HG03460 (cell line): ENCODE results near the gene CTIF.
A peak's percentile ranks its signal among the peaks of the same experiment; 100 is the strongest.

Experiments used
- ATAC-seq: cut with Tn5 transposase; IDR thresholded peaks from one replicate; pipeline ENCODE4 v1.9.1; 2021; ENCODE audit not compliant: unreplicated experiment

Gene CTIF

GRCh38 chr18:48599391-48599790, 60.6 kb downstream of the CTIF start:
- ATAC-seq, result no peak

GRCh38 chr18:48600046-48600445, 61.2 kb downstream of the CTIF start:
- ATAC-seq, result no peak

- ATAC-seq, result no peak
These were observed 61.7 kb downstream of the CTIF start for GRCh38 chr18:48600456-48601090.

GRCh38 chr18:48601343-48601742, 62.5 kb downstream of the CTIF start:
- no peak for ATAC-seq

GRCh38 chr18:48602759-48603390, 64.0 kb downstream of the CTIF start:
- no peak for ATAC-seq

GRCh38 chr18:48605408-48605845, 66.6 kb downstream of the CTIF start:
- peak; percentile 64 for ATAC-seq

- no peak for ATAC-seq
These were observed 68.5 kb downstream of the CTIF start for GRCh38 chr18:48607056-48607984.

- no peak for ATAC-seq
These were observed 69.8 kb downstream of the CTIF start for GRCh38 chr18:48608581-48608980.

- no peak for ATAC-seq
These were observed 70.3 kb downstream of the CTIF start for GRCh38 chr18:48609114-48609513.

- ATAC-seq, result no peak
These were observed 71.3 kb downstream of the CTIF start for GRCh38 chr18:48609820-48610815.

- ATAC-seq, result no peak
These were observed 72.4 kb downstream of the CTIF start for GRCh38 chr18:48611203-48611602.

- ATAC-seq, result no peak
These were observed 73.1 kb downstream of the CTIF start for GRCh38 chr18:48611785-48612480.

- no peak for ATAC-seq
These were observed 73.7 kb downstream of the CTIF start for GRCh38 chr18:48612511-48612910.

GRCh38 chr18:48612917-48613316, 74.1 kb downstream of the CTIF start:
- no peak for ATAC-seq

- no peak for ATAC-seq
These were observed 75.0 kb downstream of the CTIF start for GRCh38 chr18:48613589-48614404.

- no peak for ATAC-seq
These were observed 77.0 kb downstream of the CTIF start for GRCh38 chr18:48615566-48616401.

- ATAC-seq, result no peak
These were observed 77.8 kb downstream of the CTIF start for GRCh38 chr18:48616484-48617255.
